Measurements from ENCODE around the gene ITGB1BP1.

ITGB1BP1 gene

GRCh38 chr2:9401059-9401547 is 22.2 kb downstream of the ITGB1BP1 start:
- TF ChIP-seq POLR2AphosphoS5 (IDR thresholded peaks at IDR 0.05; ENCODE audit: low read depth, low read length) (no peak), TAF1 (IDR thresholded peaks at IDR 0.05; ENCODE audit: borderline replicate concordance, insufficient read depth, low read length) (no peak), FOXP2 (optimal IDR thresholded peaks at IDR 0.05; ENCODE audit: borderline replicate concordance, extremely low read depth, extremely low read length, insufficient read depth) (no peak)

- no peak for TF ChIP-seq REST (IDR thresholded peaks at IDR 0.05; ENCODE audit: insufficient read depth in 1 of 2, low read depth in 2 of 2, low read length in 2 of 2)
Measured at GRCh38 chr2:9400268-9401058, 22.9 kb downstream of the ITGB1BP1 start.

GRCh38 chr2:9398881-9399780 is 24.2 kb downstream of the ITGB1BP1 start:
- TF ChIP-seq FOXP2 (optimal IDR thresholded peaks at IDR 0.05; ENCODE audit: borderline replicate concordance, extremely low read depth, extremely low read length, insufficient read depth) (no peak), POLR2AphosphoS5 (IDR thresholded peaks at IDR 0.05; ENCODE audit: low read depth, low read length) (no peak), TAF1 (IDR thresholded peaks at IDR 0.05; ENCODE audit: borderline replicate concordance, insufficient read depth, low read length) (no peak), SIN3A (IDR thresholded peaks at IDR 0.05; ENCODE audit: borderline replicate concordance, insufficient read depth, low read length) (no peak), REST (IDR thresholded peaks at IDR 0.05; ENCODE audit: insufficient read depth in 1 of 2, low read depth in 2 of 2, low read length in 2 of 2) (no peak)

- TF ChIP-seq FOXP2 (optimal IDR thresholded peaks at IDR 0.05; ENCODE audit: borderline replicate concordance, extremely low read depth, extremely low read length, insufficient read depth): no peak
- no peak for TF ChIP-seq REST (IDR thresholded peaks at IDR 0.05; ENCODE audit: insufficient read depth in 1 of 2, low read depth in 2 of 2, low read length in 2 of 2)
- TF ChIP-seq TAF1 (IDR thresholded peaks at IDR 0.05; ENCODE audit: borderline replicate concordance, insufficient read depth, low read length): no peak
- TF ChIP-seq POLR2AphosphoS5 (IDR thresholded peaks at IDR 0.05; ENCODE audit: low read depth, low read length): no peak
- no peak for TF ChIP-seq SIN3A (IDR thresholded peaks at IDR 0.05; ENCODE audit: borderline replicate concordance, insufficient read depth, low read length)
Measured at GRCh38 chr2:9397201-9397600, 26.1 kb downstream of the ITGB1BP1 start.

GRCh38 chr2:9394816-9395215 is 28.5 kb downstream of the ITGB1BP1 start:
- TF ChIP-seq SIN3A (IDR thresholded peaks at IDR 0.05; ENCODE audit: borderline replicate concordance, insufficient read depth, low read length) (no peak), FOXP2 (optimal IDR thresholded peaks at IDR 0.05; ENCODE audit: borderline replicate concordance, extremely low read depth, extremely low read length, insufficient read depth) (no peak), TAF1 (IDR thresholded peaks at IDR 0.05; ENCODE audit: borderline replicate concordance, insufficient read depth, low read length) (no peak), POLR2AphosphoS5 (IDR thresholded peaks at IDR 0.05; ENCODE audit: low read depth, low read length) (no peak), REST (IDR thresholded peaks at IDR 0.05; ENCODE audit: insufficient read depth in 1 of 2, low read depth in 2 of 2, low read length in 2 of 2) (no peak)

All from PFSK-1 (cell line).